Measurements from ENCODE around the gene SCN2A.

SCN2A gene

DNA sequence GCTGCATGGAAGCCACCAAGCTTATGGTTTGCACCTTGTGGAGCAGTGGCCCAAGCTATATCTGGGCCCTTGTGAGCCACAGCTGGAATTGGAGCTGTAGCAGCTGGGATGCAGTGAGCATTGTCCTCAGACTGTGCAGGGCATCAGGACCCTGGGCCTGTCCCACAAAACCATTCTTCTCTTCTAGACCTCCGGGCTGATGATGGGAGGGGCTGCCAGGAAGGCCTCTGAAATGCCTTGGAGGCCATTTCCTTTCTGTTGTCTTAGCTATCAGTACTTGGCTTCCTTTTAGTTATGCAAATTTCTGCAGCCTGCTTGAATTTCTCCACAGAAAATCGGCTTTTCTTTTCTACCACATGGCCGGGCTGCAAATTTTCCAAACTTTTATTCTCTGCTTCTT lies 183.9 kb downstream of the SCN2A start:
- DNase-seq (ENCODE audit: low spot score), result no peak

DNA sequence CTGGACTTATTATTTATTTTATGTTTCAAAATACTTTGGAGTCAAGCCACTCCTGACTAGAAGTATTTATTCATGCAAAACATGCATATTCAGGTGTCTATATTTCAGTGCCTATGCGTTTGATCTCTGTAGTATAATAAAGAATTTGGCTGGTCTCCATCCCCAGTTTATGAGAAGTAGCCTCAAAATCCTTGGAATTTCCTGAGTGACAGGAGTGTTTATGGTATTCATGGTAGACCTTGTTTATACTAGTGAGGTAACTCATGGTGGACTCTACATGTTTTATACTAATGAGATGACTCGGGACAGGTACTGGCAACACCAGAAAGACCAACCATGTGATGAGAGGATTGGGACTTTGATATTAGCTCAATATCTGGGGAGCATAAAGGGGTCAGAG lies 186.3 kb downstream of the SCN2A start:
- no peak for DNase-seq (ENCODE audit: low spot score)

DNA sequence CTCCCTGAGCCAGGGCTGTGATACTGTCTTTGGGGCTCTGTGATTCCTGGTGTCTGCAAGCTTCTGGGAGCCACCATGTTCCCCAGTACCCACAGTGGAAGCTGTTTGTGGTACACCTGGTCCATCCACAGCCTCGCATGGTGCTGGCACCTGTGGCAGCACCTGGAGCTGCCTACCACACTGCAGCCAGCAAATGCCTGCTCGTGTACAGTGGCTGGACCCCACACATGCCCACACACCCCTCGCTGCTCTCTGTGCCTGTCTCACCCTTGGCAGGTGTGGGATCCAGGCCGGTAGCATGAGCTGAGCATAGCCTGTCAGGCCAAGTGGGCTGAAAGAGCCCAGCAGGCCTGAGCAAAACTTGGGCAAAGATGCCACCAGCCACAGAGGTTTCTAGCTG lies 188.5 kb downstream of the SCN2A start:
- DNase-seq (ENCODE audit: low spot score), result no peak

DNA sequence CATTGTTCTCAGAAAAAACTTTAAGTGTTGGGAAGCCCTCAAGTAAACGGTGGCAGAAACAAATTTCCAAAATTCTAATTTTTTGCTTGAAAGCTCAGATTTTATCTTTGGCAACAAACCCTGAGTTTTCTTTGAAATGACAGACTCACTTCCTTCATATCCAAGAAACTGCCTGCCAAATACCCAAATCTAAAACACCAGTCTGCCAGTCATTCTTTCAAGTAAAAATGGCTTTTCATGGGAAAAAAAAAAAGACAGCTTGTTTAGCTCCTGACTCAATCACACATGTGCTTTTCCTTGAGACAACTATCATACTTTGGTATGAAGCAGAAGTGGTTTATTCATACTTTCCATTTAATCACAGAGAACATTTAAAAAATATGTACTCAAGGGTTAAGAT lies 189.7 kb downstream of the SCN2A start:
- DNase-seq (ENCODE audit: low spot score), result no peak

DNA sequence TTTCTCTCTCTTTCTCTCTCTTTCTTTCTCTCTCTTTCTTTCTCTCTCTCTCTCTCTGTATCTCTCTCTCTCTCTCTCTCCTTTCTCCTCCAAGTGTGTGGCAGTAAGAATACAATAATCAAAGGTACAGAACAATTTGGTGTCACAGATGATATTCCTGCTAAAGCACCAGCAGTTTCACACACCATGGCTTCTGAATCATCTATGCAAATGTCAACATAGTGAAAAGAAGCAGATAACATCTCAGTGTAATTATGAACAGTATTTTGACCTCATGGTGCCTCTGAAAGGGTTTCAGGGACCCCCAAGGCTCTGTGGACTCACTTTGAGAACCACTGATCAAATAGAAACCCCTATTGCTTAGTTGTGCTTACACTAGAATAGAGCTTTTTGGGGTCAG lies 191.8 kb downstream of the SCN2A start:
- no peak for DNase-seq (ENCODE audit: low spot score)

DNA sequence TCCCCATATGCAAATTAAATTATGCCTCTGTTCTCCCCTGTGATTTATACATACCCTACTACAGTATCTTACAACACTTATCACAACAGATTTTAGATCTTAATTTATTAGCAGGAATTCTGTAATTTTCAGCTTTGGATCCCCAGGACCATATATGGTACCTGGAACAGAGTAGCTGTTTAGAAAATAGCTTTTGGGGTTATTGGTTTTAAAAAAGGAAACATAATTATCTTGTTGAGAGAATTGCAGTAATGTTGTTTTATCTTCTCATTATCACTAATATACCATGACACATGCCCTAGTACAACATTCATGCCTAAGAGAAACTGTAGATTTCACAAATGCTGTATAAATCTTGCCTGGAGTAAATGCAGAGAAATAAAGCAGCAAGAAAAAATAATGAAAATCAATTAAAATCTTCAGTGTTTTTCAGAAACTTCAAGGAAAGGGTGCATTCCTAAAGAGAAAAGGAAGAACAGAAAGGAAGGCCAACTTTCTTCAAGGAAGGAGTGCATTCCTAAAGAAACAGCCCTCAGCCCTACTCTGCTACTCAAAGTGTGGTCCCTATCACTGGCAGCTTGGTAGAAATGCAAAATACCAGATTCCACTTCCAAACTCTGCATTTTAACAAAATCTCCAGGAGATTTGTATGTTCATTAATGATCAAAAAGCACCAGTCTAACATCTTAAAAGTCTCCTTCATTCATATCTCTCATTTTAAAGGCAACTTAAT lies 193.2 kb downstream of the SCN2A start:
- DNase-seq (ENCODE audit: low spot score), result no peak

DNA sequence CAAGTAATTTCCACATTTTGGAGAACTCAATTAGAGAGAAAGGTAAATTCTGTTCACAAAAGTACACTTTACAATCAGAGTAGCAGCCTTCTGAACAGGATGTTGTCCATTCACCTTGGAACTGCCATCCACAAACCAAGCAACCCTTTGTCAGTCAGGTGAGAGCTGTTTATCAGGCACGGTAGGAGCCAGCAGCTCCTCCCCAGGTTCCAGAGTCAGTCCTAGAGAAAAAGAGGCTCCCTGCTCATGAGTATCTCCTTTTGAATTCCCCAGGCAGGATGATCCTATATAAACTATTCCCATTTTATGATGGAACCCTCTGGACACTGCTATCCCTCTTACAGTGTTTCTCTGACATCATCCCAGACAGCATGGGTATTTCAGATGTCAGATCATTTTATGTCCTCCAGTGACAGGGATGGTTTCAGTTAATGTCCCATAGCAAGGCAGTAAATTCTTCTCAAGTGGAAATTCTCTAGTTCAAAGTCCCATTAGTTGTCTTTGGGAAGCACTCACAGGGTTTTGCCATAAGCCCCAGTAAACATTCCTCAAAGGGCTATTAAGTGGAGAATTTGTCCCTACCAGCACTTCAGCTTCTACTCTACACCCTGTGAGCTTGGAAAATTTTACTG lies 195.8 kb downstream of the SCN2A start:
- DNase-seq (ENCODE audit: low spot score), result no peak

DNA sequence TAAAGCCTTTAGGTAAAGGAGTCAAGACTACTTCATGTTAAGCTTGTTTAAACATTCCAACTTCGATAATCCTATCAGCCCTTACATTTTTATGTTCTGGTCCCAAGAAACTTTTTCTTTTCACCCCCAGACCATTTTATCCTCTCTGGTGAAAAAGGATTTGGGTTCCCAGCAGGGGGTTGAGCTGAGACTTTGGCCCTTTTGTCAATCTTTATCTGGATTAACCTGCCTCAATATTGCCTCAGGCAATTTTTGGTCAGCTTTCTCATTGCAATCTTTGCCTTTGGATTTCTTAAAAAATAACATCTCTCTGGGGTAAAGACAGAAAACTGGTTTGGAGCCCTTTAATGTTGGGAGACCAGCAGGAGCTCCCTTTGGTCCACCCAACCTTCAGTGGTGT lies 196.4 kb downstream of the SCN2A start:
- DNase-seq (ENCODE audit: low spot score), result no peak

DNA sequence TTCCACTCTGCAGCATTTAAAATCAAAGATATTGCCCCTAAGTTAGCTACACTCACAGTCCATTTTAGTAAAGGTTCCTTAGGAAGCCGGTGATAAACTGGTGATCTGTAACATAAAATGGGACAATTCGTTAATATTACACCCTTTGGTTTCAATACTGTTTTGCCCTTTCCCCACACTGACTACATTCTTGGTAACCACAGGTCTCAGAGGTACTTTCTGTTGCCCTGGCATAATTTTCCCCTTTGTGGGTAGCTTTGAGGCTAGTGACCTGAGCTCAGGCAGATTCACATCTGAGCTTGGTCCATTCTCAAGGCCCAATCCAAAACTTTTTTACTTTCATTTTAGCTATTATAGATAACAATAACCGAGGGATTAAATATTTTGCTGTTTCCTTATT lies 197.3 kb downstream of the SCN2A start:
- no peak for DNase-seq (ENCODE audit: low spot score)

DNA sequence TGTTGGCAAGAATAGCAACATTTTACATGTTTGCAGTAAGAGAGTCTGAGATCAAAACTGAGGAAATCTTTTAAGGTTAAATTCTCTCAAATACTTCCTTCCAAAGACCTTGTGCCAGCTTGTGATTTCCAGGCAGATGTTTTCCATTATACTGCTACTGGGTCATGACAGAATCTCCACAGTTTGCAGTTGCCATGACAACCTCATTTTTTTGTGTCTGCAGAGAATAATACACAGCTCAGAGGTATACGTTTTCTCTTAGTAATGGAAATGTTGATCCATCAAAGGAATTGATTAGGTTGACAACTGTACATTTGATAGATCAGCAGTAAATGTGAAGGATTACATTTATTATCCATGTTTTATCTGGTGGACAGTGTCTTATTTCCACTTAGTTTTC lies 201.2 kb downstream of the SCN2A start:
- DNase-seq (ENCODE audit: low spot score), result peak; percentile 27

Data from hepatic stellate cell (primary cell).